NCI-H2227 treated with DMSO at 0.1 percent for 48 hours (cell line): ENCODE measurements around the gene STK16.
"Not testable (repeated sequence)": the region's sequence is repeated elsewhere in the genome, so short reads cannot be mapped to it uniquely, and the experiment has no call there.

Experiments used
- DNase-seq: peaks from one replicate; lab custom pipeline; 2025; lab: John Stamatoyannopoulos, UW

STK16 gene

DNA sequence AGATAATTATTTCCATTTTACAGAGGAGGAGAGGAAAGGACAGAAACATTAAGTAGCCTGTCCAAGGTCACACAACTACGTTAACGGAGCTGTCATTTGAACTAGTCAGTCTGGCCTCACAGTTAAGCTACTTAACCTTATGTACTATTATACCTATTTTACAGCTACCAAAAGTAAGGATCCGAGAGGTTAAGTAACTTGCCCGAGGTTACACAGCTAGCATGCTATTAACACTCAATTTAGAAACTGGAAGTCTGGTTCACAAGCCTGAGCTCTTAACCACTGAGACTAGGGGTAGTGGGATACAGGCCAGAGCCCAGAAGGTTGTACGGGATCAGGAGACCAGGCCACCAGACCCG, 511 bp upstream of the STK16 start:
- no peak for DNase-seq

- no peak for DNase-seq
Measured at GRCh38 chr2:219245899-219246230, 586 bp downstream of the STK16 start.

- no peak for DNase-seq
Measured at GRCh38 chr2:219246559-219246958, 1.3 kb downstream of the STK16 start.

- DNase-seq: no peak
Measured at GRCh38 chr2:219247678-219248642, 2.7 kb downstream of the STK16 start.

DNA sequence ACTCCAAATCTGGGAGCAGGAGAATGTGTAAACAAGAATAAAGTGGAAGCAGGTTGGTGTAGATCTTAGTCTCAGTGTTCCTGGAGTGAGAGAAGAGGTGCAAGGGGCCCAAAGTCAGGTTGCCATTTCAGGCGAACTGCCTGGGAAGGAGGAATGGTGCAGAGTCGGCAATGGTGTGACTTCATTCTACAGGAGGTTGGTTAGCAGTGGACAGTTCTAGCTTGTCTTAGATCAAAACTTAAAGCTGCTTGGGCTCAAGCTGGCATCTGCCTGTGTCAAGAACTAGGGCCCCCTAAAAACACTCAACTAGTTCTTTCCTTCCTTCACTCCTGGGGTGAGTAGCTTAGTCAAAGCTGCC, 3.5 kb downstream of the STK16 start:
- DNase-seq: no peak

DNA sequence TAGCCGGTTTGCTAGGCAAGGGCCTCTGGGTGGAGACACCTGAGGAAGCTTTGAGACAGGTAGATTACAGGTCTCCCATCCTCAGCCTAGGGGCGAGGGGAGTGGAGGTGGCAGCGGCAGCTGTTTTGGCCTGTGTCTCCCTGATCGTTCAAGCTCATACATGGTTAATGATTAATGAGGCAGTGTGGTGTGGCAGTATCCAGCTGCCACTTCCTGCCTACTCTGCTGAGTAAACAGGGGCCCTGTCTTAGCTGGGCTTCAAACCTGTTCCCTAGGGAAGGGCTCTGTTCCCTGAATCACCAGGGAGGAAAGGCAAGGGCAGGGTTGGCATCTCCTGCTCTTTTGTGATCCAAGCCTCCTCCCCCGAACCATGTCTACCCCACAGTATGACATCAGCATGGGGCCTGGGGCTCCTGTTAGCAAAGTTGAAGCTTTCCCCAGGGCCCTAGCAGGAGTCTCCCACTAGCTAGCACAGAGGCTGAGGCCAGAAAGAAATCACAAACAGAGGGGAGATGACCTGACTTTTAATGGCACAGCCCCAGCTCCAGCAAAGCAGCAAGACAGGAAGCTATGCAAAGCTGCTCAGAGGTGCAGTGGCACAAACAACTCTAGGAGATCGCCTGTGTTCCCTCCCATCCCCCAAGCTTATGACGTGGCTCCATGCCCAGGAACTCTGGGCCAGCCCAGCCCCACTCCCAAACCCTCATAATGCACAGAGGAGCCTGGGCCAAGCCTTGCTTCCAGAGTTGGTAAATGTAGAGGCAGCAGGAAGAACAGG, 4.1 kb downstream of the STK16 start:
- DNase-seq: no peak

DNA sequence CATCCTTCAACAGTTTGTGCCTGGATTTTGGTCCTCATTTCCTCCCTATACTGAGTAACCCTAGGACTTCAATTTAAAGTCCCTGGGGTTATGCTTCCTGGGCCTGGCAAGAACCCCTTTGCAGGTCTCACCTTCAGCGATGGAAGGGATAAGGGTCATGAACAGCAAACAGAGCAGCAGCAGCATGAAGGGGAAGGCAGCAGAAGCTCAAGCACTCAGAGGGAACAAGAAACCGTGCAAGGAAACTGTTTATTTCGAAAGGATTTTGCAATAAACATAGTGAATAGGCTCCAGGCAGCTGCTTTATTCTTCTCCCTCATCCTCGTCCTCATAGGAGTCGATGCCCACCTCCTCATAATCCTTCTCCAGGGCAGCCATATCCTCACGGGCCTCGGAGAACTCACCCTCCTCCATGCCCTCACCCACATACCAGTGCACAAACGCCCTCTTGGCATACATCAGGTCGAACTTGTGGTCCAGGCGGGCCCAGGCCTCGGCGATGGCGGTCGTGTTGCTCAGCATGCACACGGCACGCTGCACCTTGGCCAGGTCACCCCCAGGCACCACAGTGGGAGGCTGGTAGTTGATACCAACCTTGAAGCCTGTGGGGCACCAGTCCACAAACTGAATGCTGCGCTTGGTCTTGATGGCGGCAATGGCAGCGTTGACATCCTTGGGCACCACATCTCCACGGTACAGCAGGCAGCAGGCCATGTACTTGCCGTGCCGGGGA, 4.9 kb downstream of the STK16 start:
- DNase-seq: no peak

GRCh38 chr2:219251656-219252055, 6.4 kb downstream of the STK16 start:
- DNase-seq: no peak

DNA sequence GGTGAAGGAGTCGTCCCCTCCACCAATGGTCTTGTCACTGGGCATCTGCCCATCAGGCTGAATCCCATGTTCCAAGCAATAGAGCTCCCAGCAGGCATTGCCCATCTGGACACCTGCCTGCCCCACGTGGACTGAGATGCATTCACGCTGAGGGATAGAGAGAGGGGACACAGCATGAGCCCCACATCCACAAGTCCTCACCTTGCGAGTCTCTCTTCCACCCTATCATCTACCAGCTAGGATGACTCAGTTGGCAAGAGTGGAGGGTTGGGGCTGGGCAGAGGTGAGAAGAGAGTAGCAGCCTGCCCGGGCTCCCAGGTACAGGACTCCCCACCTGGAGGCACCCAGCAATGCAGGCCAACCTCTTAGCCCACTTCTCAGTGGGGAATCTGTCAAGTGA, 6.8 kb downstream of the STK16 start:
- no peak for DNase-seq

DNA sequence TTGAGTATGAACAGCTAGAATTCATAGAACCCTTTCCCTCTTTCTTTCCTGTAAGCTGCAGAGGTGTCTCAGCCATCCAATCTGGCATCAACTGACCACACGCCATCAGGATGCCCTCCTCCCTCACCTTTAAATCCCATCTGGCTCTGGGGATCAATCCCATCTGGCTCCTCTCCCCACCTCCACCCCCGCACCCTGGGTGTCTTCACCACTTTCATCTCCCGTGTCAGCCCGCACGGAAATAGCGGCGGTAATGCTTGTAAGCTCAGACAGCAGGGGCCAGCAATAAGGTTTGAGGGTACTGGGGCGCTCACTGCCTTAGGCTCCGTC, 7.3 kb downstream of the STK16 start:
- DNase-seq: no peak

DNA sequence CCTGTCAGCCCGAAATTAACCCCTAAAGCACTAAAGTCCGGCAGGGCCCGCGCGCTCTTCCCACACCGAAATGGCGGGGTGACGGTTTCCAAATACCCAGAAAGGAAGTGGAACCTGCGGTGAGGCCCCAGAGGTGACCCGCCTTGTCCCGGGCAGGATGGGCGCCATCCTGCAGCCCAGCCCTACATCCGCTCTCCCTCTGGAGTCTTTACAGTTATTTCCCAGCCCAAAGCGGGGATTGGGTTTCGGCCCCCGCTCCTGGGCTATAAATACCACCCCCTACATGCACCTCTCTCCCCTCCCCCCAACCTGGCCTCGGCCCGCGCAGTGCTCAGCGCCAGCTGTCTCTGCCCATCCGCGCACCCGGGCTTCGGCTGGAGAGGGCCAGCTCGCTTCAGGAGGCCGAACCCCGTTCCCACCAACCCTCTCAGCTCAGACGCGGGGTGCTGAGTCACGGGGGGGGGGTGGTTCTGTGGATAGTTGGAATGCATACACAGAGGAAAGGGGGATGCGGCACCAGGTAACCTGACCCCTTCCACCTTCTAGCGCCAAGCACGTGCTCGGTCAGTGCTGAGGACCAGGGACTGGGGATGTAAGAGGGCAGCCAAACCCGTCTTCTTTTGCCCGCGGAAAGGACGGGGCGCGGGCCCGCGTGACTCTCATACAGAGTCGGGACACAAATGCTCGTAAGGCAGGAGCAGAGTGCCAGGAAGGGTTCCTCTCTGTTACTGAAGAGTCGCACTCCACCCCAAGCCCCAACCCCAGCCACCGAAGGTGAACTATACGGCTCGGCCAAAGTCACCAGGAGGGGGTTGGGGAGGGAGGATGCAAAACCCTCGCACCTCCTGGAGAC, 7.8 kb downstream of the STK16 start, which contains the start of gene TUBA4B:
Gene TUBA4B (plus strand): TSS at position 344 of the 853 bp plus-strand sequence. CDS start 165 bp downstream, at position 509.
- DNase-seq: no peak

- peak; percentile 52 for DNase-seq
Measured at GRCh38 chr2:219253753-219254589, 8.7 kb downstream of the STK16 start, which contains the start of gene TUBA4A. TSS of gene TUBA4A (minus strand) at chr2:219253918. CDS start at chr2:219253858, 60 bp downstream.

DNA sequence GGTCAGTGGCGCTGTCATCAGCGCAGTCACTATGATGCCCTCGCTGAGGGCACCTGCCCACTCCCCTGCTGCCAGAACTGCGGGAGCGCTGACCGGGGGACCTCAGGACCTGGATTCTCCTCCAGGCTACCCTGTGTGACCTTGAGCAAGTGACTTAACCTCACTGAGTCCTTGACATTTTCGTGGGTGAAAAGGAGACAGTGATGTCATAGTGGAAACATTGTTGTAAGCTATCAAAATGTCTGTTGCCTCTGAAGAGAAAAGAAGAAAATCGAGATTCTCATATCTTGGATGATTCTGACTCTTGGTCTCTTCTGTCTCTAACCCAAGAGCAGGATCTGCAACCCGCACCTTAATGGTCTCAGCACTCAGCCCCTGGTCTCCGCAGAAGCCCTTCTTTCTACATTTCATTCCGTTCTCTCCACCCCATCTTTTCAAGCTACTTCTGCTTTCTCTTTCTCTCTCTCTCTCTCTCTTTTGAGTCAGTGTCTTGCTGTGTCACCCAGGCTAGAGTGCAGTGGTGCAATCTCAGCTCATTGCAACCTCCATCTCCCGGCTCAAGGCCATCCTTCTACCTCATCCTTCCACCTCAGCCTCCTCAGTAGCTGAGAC, 9.4 kb downstream of the STK16 start:
- DNase-seq: no peak

- not testable (repeated sequence) for DNase-seq
Measured at GRCh38 chr2:219258942-219259341, 13.7 kb downstream of the STK16 start.

DNA sequence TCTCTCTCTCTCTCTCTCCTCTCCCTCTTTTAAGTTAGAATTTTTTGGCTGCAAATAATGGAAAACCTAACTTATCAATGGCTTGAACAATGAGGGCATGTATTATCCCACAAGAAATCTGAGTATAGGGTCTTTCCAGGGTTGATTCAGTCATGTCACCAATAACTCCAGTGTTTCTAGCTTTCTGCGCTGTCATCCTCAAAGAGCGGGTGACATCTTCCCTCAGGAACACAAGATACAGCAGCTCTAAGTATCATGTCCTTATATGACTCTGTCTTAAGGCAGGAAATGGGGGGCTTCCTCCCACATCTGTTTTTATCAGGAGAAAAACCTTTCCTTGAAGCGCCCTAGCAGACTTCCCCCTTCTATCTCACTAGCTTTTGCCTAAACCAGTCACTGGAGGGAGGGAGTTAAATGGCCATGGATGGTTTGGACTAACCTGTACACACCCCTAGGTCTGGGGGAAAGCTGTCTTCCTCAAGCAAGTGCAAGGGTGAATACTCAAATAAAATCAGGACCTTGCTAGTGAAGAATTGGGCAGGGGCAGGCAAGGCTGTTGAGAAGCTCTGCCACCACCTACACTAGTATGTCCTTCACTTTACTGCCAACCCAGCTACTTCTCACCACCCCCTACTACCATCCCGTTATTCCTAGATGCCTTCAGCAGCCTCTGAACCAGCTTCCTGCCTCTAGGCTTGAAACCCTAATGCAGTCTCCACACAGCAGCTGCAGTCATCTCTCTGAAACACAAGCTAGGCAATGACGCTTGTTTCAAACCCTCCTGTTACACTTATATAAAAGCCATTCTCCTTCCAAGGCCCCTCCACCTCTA, 16.0 kb downstream of the STK16 start:
- no peak for DNase-seq

DNA sequence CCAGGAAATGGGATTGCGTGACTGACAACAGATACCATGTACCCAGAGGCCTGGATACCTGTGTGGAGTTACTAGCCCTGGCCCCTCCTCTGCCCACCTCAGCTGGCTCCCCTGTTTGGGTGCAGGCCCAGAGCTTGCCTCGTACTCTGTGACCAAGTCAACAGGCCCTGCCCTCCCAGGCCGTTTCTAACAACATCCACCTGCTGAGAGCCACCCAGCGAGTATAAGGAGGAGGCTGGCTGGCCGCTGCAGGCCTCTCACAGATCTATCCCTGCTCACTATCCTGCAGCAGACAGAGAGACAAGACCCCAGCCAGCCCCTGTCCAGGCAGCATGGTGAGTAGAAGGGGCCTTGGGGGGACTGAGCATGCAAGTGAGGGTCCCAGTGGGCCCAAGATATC, 21.0 kb downstream of the STK16 start:
- no peak for DNase-seq

- DNase-seq: no peak
Measured at GRCh38 chr2:219266886-219267285, 21.6 kb downstream of the STK16 start.

DNA sequence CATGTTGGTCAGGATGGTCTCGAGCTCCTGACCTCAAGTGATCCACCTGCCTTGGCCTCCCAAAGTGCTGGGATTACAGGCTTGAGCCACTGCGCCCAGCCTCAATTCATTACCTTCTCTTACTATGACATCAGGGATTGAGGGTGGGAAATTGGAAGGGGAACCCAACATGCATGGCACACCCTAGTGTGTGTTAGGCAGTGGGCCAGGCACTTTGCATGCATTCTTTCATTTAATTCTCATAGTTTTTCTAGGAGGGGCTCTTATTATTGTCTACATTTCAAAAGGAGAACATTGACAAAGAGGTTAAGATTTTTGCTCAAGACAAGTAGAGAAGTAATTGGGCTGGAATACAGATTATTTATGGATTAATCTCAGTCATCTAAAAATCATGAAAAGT, 23.0 kb downstream of the STK16 start:
- no peak for DNase-seq

DNA sequence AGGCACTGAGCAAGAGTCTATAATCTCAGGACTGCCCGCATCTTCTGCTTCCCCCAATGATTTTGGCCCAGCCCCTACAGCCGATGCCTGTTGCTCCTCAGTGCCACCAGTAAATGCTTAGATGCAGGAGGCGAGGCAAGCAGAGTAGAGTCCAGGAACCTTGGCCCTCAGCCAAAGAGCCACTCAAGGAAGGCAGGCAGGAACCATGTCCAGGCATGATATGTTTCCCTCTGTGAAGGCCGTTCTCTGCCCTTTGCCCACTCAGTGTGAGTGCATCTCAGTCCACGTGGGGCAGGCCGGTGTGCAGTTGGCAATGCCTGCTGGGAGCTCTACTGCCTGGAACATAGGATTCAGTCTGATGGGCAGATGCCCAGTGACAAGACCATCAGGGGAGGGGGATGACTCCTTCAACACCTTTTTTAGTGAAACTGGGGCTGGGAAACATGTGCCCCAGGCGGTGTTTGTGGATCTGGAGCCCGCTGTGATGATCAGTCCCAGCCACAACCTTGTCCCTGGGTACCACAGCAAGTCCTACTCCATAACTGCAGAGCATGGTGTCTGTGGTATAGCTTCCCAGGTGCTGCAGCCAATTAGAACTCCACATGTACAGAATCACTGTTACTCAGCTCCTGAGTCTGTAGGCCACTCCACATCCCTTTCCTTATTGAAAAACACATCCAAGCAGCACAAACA, 24.2 kb downstream of the STK16 start:
- peak; percentile 74 for DNase-seq
